Transverse colon (tissue), 3 donors: ENCODE results near the gene PLEKHA7.
"Not testable (repeated sequence)": the region's sequence is repeated elsewhere in the genome, so short reads cannot be mapped to it uniquely, and the experiment has no call there.

Source experiments
- POLR2A ChIP-seq: fragments of 450-650 bp; IDR thresholded peaks from one replicate; pipeline ENCODE4 v1.6.1; 2016; ENCODE audit warnings: antibody characterized with exemption, mild to moderate bottlenecking, moderate library complexity
- TF ChIP-seq, protein P1 (sequence below), 5 experiments: fragments of 200-600 bp in 3 of 5; fragments of 450-650 bp in 2 of 5; sonication (generic) in 3 of 5; IDR thresholded peaks; 1 replicate in 2 of 5; 2 replicates in 3 of 5; pipeline ENCODE4 v1.5.1; 2016 to 2017; ENCODE audit warnings: antibody characterized with exemption in 5 of 5, inconsistent platforms in 3 of 5, mild to moderate bottlenecking in 2 of 5, moderate library complexity in 1 of 5

DNA sequence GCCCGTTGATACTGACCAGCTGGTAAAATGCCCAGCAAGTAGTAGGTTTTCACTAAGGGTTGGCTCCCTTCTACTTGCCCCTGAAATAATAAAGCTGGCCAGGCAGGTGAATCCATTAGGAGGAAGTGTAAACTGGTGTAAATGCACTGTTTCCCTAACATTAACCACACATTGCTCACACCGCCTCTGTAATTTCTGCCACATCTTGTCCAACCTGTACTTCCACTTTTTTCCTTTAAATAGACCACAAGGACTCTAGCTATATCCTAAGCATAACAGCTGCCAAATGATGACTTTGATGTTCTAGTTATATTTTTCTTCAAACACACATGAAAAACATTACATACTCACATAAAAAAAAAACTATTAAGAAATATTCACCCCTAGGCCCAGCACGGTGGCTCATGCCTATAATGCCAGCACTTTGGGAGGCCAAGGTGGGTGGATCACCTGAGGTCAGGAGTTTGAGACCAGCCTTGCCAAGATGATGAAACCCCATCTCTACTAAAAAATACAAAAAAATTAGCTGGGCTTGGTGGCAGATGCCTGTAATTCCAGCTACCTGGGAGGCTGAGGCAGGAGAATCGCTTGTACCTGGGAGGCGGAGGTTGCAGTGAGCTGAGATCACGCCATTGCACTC, 95.6 kb downstream of the PLEKHA7 start:
- not testable (repeated sequence) for TF ChIP-seq POLR2A
- TF ChIP-seq, protein P1, sequence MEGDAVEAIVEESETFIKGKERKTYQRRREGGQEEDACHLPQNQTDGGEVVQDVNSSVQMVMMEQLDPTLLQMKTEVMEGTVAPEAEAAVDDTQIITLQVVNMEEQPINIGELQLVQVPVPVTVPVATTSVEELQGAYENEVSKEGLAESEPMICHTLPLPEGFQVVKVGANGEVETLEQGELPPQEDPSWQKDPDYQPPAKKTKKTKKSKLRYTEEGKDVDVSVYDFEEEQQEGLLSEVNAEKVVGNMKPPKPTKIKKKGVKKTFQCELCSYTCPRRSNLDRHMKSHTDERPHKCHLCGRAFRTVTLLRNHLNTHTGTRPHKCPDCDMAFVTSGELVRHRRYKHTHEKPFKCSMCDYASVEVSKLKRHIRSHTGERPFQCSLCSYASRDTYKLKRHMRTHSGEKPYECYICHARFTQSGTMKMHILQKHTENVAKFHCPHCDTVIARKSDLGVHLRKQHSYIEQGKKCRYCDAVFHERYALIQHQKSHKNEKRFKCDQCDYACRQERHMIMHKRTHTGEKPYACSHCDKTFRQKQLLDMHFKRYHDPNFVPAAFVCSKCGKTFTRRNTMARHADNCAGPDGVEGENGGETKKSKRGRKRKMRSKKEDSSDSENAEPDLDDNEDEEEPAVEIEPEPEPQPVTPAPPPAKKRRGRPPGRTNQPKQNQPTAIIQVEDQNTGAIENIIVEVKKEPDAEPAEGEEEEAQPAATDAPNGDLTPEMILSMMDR (IDR thresholded peaks at IDR 0.05): not testable (repeated sequence)
